NCI-H526 treated with DMSO at 0.1 percent for 48 hours (cell line): ENCODE data around the gene PDSS1.
A peak's percentile ranks its signal among the peaks of the same experiment; 100 is the strongest.

Source experiments
- DNase-seq: peaks from one replicate; lab custom pipeline; 2025; lab: John Stamatoyannopoulos, UW

PDSS1 gene

GRCh38 chr10:26699631-26700030 is 2.1 kb downstream of the PDSS1 start:
- DNase-seq = no peak

GRCh38 chr10:26700884-26701630 is 3.6 kb downstream of the PDSS1 start:
- no peak for DNase-seq

- DNase-seq = no peak
Observed at GRCh38 chr10:26703096-26703495, 5.6 kb downstream of the PDSS1 start.

GRCh38 chr10:26703974-26704373 is 6.5 kb downstream of the PDSS1 start:
- no peak for DNase-seq

DNA sequence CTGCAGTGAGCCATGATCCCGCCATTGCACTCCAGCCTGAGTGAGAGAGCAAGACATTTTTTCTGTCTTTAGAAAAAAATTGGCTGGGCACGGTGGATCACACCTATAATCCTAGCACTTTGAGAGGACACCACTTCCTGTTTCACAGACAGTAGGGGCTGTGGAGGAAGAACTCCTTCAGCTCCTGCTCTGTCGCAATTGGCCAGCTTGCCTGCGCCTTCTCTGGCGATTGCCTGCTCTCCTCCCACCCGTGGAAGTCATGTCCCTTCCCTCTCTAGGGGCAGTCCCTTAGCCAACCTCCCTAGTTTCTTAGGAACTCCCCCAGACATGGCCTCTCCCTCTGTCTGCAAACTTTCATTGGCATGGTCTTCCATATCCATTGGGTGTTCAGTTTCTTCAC is 8.7 kb downstream of the PDSS1 start:
- no peak for DNase-seq

- no peak for DNase-seq
Observed at GRCh38 chr10:26706936-26707335, 9.4 kb downstream of the PDSS1 start.

DNA sequence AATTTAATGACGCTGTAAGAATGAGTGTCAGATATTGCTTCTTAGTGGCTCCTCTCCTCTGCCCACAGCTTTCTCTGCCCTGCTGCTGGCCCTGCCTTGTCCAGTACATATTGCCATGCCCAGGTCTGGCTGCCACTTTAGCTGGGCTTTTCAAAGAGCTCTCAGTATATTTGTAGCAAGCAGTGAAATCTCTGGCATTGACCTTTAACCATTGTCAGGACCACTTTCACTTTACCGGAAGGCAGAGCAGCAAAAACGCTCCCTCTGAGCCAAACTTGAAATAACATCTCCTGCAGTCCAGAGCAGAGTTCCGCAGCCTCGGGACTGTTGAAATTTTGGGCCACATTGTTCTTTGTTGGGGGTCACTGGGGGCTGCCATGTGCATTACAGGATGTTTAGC is 13.8 kb downstream of the PDSS1 start:
- no peak for DNase-seq

DNA sequence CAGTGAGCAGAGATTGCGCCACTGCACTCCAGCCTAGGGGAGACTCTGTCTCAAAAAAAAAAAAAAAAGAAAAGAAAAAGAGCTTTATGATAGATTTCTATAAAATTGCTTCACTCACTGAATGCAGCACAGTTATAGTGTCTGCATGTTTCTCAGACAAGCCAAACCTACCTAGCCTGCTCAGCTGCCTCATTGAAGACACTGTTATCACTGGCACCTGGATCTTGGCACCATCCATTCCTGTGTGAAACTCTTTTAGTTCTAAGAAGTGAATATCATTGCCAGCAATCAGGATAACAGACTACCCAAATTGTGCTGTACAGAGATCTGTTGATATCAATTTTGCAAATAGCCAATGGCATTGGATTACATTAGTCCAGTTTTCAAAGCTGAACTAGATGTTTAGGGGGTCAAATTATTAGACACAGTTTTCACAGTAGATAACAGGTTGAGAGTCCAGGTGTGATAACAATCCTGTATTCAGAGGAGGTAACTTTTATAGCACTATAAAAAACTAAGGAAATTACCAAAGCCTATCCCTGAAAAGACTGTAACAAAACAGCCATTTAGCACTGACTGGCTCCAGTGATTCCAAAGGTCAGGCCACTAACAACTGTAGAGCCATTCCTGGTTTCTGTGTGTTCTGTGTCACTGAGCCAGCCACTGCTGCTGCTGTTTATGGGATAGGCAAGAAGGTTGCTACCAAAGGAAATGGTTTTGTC is 17.1 kb downstream of the PDSS1 start:
- DNase-seq = no peak

- no peak for DNase-seq
Observed at GRCh38 chr10:26715137-26715487, 17.6 kb downstream of the PDSS1 start.

DNA sequence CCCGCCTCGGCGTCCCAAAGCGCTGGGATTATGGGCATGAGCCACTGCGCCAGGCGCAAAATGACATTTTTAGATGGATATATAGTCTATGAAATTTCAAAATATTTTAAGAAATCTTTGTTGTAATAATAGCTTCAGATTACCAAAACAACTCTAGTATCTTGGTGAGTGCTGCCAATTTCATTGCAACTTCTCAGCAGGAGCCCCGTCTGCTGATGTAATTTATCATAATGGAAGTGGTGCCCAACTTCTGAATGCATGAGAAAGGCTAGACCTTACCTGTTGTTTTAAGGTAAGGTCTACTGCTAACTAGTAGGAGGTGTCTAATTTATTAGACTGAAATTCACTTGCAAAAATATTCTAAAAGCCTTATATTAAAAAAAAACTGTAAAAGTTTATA is 20.0 kb downstream of the PDSS1 start:
- no peak for DNase-seq

GRCh38 chr10:26721561-26721960 is 24.1 kb downstream of the PDSS1 start:
- no peak for DNase-seq

GRCh38 chr10:26723016-26723415 is 25.5 kb downstream of the PDSS1 start:
- no peak for DNase-seq

DNA sequence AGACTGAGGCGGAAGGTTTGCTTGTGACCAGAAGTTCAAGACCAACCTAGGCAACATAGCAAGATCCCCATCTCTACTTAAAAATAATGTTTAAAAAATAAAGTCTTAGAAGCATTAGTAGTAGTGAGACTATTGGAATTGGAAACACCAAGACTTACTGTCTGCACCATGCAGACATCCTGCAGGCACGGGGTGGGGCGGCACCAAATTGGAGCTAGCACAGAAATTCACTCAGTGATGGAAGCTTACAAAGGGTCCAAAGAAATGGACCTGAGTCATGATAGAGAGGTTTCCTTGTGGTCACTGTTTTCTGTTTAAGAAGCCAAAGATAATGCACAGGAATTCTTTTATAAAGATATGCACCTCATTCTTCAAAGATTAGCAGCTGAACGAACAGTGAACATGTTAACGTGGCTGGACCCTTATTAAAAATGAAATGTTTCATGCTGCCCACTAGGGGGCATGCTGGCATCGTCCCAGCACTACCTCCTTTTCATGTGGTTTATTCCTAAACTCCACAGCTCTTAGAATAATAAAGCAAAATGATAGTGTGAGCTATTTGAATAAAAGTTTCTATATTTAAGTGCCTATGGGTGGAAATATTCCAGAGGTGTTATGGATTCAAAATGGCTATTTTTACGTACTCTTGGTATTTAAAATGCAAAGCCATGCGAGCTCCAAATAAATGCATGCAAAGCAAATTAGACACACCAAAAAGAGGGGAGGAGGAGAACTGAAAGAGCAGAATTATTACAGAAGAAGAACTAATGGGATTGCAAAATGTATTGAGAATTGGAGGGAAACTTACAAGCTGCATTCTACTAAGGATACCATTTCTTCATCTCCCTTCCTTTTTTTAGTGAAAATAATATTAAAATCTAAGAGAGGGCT is 28.6 kb downstream of the PDSS1 start:
- DNase-seq = peak; percentile 13

- no peak for DNase-seq
Observed at GRCh38 chr10:26727005-26727404, 29.5 kb downstream of the PDSS1 start.

DNA sequence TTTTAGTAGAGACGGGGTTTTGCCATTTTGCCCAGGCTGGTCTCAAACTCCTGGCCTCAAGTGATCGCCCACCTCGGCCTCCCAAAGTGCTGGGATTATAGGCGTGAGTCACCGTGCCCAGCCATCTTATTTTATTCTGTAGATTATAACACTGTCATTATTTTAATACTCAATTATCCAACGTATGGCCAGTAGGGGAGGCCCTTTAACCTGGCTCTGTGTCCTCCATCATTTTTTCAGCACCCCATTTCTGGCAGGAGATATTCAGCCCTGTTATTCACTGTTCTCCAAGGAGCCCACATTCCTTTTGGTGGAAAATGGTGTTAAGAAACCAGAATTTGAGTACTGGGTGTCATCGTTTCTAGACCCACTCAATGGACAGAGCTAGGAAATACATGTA is 31.5 kb downstream of the PDSS1 start:
- no peak for DNase-seq

- DNase-seq = no peak
Observed at GRCh38 chr10:26729395-26729794, 31.9 kb downstream of the PDSS1 start.

GRCh38 chr10:26730552-26730951 is 33.1 kb downstream of the PDSS1 start:
- DNase-seq = no peak

DNA sequence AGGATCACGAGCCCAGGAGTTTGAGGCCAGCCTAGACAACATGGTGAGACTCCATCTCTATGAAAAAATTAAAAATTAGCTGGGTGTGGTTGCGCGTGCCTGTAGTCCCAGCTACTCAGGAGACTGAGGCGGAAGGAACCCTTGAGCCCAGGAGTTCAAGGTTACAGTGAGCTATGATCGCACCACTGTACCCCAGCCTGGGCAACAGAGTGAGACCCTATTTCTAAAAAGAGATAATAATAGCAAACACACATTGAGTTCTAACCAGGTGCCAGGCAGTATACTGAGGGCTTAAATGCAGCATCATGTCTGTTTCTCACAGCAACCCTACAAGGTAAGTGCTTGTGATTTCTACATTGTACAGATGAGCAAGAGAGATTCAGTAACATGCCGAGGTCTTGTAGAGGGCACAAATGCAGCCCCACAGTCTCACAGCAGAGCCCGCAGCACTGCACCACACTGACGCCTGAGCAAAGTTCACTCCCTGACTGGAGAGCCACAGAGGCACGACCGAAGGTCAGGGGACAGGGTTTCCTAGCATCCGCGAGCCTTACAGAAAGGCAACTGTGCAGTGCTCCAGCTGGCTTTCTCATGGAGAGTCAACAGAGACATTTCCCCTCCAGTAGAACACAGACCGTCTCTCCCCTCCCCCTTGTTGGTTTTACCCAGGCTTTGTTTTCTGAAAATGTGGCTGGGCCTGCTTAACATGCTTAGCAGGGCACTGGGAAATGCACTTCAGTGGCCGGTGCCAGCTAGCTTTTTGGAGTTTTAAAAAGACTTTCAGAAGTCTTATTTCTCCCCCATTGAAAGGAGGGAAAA is 36.5 kb downstream of the PDSS1 start:
- DNase-seq = no peak

- DNase-seq = no peak
Observed at GRCh38 chr10:26735435-26735834, 37.9 kb downstream of the PDSS1 start.

DNA sequence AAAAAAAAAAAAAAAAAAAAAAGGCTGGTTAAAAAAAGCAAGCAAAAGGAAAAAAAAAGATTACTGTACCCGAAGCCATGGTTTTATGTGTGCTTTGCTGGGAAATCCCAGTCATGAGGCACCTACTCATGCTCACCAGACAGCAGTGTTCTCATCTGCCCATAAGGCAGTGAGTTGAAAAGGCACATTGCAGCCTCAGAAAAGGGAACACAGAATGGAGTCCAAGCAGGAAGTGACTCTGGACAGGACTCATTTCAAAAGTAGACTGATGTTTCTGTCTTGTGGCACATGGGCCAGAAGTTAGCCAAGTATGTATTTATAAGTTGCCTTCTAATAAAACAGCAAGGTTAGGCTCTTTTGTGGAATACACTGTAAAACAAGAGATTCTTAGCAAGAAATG is 40.2 kb downstream of the PDSS1 start:
- no peak for DNase-seq

GRCh38 chr10:26738301-26738911 is 40.9 kb downstream of the PDSS1 start:
- no peak for DNase-seq
